DND-41 (cell line): ENCODE results near the gene SMYD5.

Source experiments
- EZH2 ChIP-seq: IDR thresholded peaks from 3 replicates; pipeline ENCODE4 v1.6.1; 2012; ENCODE audit warnings: borderline replicate concordance, low read depth, mild to moderate bottlenecking, moderate library complexity, low read length, inconsistent platforms; ENCODE audit not compliant: severe bottlenecking
- TF ChIP-seq, protein P1 (sequence below): IDR thresholded peaks from 2 replicates; pipeline ENCODE4 v1.5.1; 2012; ENCODE audit warnings: borderline replicate concordance, low read length, moderate library complexity, mild to moderate bottlenecking; ENCODE audit not compliant: poor library complexity, severe bottlenecking; ENCODE audit errors: extremely low read depth

GRCh38 chr2:73268366-73268829 is 54.4 kb downstream of the SMYD5 start:
- TF ChIP-seq, protein P1, sequence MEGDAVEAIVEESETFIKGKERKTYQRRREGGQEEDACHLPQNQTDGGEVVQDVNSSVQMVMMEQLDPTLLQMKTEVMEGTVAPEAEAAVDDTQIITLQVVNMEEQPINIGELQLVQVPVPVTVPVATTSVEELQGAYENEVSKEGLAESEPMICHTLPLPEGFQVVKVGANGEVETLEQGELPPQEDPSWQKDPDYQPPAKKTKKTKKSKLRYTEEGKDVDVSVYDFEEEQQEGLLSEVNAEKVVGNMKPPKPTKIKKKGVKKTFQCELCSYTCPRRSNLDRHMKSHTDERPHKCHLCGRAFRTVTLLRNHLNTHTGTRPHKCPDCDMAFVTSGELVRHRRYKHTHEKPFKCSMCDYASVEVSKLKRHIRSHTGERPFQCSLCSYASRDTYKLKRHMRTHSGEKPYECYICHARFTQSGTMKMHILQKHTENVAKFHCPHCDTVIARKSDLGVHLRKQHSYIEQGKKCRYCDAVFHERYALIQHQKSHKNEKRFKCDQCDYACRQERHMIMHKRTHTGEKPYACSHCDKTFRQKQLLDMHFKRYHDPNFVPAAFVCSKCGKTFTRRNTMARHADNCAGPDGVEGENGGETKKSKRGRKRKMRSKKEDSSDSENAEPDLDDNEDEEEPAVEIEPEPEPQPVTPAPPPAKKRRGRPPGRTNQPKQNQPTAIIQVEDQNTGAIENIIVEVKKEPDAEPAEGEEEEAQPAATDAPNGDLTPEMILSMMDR, result no peak
- TF ChIP-seq EZH2, result no peak
